PC-9 (cell line): ENCODE measurements around the gene GNAQ. TPM values are rescaled to one million over a fixed set of nuclear protein-coding genes. Genes with fewer than 3 reads are reported as not detected.

Source experiments
- BruUV-seq: library from RNA; stranded (reverse); fragments of 400-500 nt; replicated peaks from 2 replicates; lab custom pipeline; 2021; lab: Mats Ljungman, UMichigan
- CTCF ChIA-PET: fragments of 300-600 bp; sonication (Branson Sonifier 250); formaldehyde crosslinking; loops from one replicate; lab custom pipeline; 2022; ENCODE audit warnings: antibody characterized with exemption; lab: Charles Lee
- POLR2A ChIA-PET: fragments of 300-600 bp; sonication (Branson Sonifier 250); formaldehyde crosslinking; loops from one replicate; lab custom pipeline; 2022; ENCODE audit warnings: antibody characterized with exemption; ENCODE audit not compliant: unreplicated experiment; lab: Charles Lee
- DNase-seq, 2 experiments: peaks; one replicate each; pipeline versions ENCODE4 v3.0.0 to v3.0.0-alpha.2; 2015 to 2022; ENCODE audit warnings: mixed read lengths in 1 of 2
- H2AFZ ChIP-seq: fragments of 200-600 bp; sonication (generic); 2 replicates; pipeline ENCODE4 v1.8.1; 2017; ENCODE audit warnings: antibody characterized with exemption
- H3F3A ChIP-seq: fragments of 200-600 bp; sonication (generic); 2 replicates; pipeline ENCODE4 v1.8.1; 2017; ENCODE audit warnings: antibody characterized with exemption, mild to moderate bottlenecking, low read depth; ENCODE audit not compliant: insufficient read depth
- H3K27ac ChIP-seq: fragments of 200-600 bp; sonication (generic); 2 replicates; pipeline ENCODE4 v1.6.1; 2016; ENCODE audit warnings: mixed run types
- H3K27me3 ChIP-seq: fragments of 200-600 bp; sonication (generic); 2 replicates; pipeline ENCODE4 v1.6.1; 2016; ENCODE audit warnings: low read depth, mixed run types; ENCODE audit not compliant: insufficient read depth
- H3K36me3 ChIP-seq: fragments of 200-600 bp; sonication (generic); 2 replicates; pipeline ENCODE4 v1.6.1; 2016; ENCODE audit warnings: low read depth, mixed run types
- H3K4me1 ChIP-seq: fragments of 200-600 bp; sonication (generic); replicated peaks from 2 replicates; pipeline ENCODE4 v1.6.1; 2016; ENCODE audit warnings: mixed run types; ENCODE audit not compliant: insufficient read depth
- H3K4me2 ChIP-seq: fragments of 200-600 bp; sonication (generic); 2 replicates; pipeline ENCODE4 v1.6.1; 2017; ENCODE audit warnings: mixed run types
- H3K4me3 ChIP-seq: fragments of 200-600 bp; sonication (generic); 2 replicates; pipeline ENCODE4 v1.6.1; 2016; ENCODE audit warnings: mixed run types
- H3K79me2 ChIP-seq: fragments of 200-600 bp; sonication (generic); 2 replicates; pipeline ENCODE4 v1.6.1; 2017; ENCODE audit warnings: low read depth, mixed run types
- H3K9me2 ChIP-seq: fragments of 200-600 bp; sonication (generic); 2 replicates; pipeline ENCODE4 v1.8.1; 2017; ENCODE audit warnings: mild to moderate bottlenecking; ENCODE audit not compliant: insufficient read depth
- H3K9me3 ChIP-seq: fragments of 200-600 bp; sonication (generic); 2 replicates; pipeline ENCODE4 v1.8.1; 2016; ENCODE audit warnings: low read depth; ENCODE audit not compliant: insufficient read depth
- H4K20me1 ChIP-seq: fragments of 200-600 bp; sonication (generic); 2 replicates; pipeline ENCODE4 v1.8.1; 2017; ENCODE audit not compliant: insufficient read depth
- EZH2 ChIP-seq: fragments of 200-600 bp; sonication (generic); IDR thresholded peaks from 2 replicates; pipeline ENCODE4 v1.8.0; 2017; ENCODE audit warnings: antibody characterized with exemption, low read depth
- intact Hi-C: fragments of 100-400 bp; cut with micrococcal nuclease; formaldehyde crosslinking; loops from one replicate; pipeline ENCODE4 v1.10.0; 2022; ENCODE audit not compliant: unreplicated experiment
- total RNA-seq: library from RNA; stranded (reverse); gene quantifications from 2 replicates; pipeline ENCODE4 v1.2.3, GENCODE V29; 2021
- TF ChIP-seq, protein P1 (sequence below): fragments of 200-600 bp; sonication (generic); conservative IDR thresholded peaks from 2 replicates; pipeline ENCODE4 v1.6.1; 2017; ENCODE audit warnings: mixed run types, antibody characterized with exemption, mild to moderate bottlenecking, moderate library complexity

The GNAQ gene
- total RNA-seq, 1 experiment from 2014 or later = 51.6 TPM

DNA sequence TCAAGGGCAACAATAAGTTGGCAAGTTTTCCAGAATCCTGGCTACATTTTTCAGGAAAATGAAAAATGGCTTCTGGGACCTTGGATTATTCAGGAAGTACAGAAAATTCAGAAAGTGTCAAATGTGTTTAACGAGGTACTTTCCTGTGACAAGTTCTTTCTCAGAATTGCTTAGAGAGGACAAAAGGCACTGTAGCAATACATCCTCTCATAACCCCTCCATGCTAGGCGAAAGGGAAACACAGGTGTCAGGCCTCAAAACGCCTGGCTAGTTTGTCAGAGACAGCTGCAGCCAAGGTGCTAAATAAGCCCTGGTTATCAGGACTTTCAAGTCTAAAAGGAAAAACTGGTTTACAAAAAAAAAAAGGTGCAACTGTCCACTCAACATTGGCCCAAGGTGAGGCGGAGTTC, 115.2 kb downstream of the GNAQ start:
- H3K79me2 ChIP-seq = peaks cover 13% of the 10 kb centered on the region
- ChIA-PET POLR2A (no interaction called here), CTCF (interaction anchor here (0.6 kb wide), 1 partner anchor 125 kb away, joined by 3 read pairs; no protein-coding TSS in a partner anchor)
- no peak overlapping the region for H3K4me3 ChIP-seq
- no peaks in the 10 kb centered on the region for H3F3A ChIP-seq
- no peaks in the 10 kb centered on the region for H3K4me1 ChIP-seq
- H3K4me2 ChIP-seq = no peak overlapping the region
- no peaks in the 10 kb centered on the region for H3K27me3 ChIP-seq
- no peak overlapping the region for H3K27ac ChIP-seq
- no peaks in the 10 kb centered on the region for H4K20me1 ChIP-seq
- no peaks in the 10 kb centered on the region for H3K9me2 ChIP-seq
- no TSS peak for BruUV-seq
- TF ChIP-seq, protein P1, sequence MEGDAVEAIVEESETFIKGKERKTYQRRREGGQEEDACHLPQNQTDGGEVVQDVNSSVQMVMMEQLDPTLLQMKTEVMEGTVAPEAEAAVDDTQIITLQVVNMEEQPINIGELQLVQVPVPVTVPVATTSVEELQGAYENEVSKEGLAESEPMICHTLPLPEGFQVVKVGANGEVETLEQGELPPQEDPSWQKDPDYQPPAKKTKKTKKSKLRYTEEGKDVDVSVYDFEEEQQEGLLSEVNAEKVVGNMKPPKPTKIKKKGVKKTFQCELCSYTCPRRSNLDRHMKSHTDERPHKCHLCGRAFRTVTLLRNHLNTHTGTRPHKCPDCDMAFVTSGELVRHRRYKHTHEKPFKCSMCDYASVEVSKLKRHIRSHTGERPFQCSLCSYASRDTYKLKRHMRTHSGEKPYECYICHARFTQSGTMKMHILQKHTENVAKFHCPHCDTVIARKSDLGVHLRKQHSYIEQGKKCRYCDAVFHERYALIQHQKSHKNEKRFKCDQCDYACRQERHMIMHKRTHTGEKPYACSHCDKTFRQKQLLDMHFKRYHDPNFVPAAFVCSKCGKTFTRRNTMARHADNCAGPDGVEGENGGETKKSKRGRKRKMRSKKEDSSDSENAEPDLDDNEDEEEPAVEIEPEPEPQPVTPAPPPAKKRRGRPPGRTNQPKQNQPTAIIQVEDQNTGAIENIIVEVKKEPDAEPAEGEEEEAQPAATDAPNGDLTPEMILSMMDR = no peak
- no peak overlapping the region for H2AFZ ChIP-seq
- no peak for DNase-seq
- no peaks in the 10 kb centered on the region for H3K9me3 ChIP-seq
- H3K36me3 ChIP-seq = peaks cover 9% of the 10 kb centered on the region; the same call in 1 of the 2 replicates
- intact Hi-C loops = no loop called here

DNA sequence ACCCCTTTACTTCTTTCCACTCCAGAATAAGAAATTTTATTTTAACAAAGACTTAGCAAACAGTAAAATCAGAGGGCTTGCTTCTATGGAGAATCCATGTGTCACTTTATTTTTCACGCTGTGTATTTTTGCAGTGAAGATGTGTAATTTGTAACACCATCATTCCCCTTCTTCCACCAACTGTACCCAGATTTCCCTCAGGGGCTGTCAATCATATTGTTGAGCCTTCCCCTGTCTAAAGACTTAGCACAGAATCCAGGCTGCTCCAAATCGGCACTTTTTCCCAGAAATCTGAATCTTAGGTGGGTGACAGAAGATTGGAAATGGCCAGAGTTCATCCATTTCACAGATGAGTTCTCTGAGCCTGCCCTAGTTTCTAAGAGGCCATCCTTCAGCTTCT, 115.9 kb downstream of the GNAQ start:
- no peaks in the 10 kb centered on the region for H3K4me1 ChIP-seq
- no peaks in the 10 kb centered on the region for H3K27me3 ChIP-seq
- H4K20me1 ChIP-seq = no peaks in the 10 kb centered on the region
- CTCF ChIA-PET = no interaction called here
- H2AFZ ChIP-seq = no peak overlapping the region
- DNase-seq = no peak
- TF ChIP-seq, protein P1 = no peak
- TF ChIP-seq EZH2 = no peak
- intact Hi-C loops = no loop called here
- no peaks in the 10 kb centered on the region for H3K9me3 ChIP-seq
- POLR2A ChIA-PET = no interaction called here
- no peaks in the 10 kb centered on the region for H3K9me2 ChIP-seq
- no peak overlapping the region for H3K27ac ChIP-seq
- H3K4me3 ChIP-seq = no peak overlapping the region
- BruUV-seq = no TSS peak
- no peak overlapping the region for H3K4me2 ChIP-seq
- H3K79me2 ChIP-seq = peaks cover 19% of the 10 kb centered on the region
- H3K36me3 ChIP-seq = peaks cover 9% of the 10 kb centered on the region; the same call in 1 of the 2 replicates
- H3F3A ChIP-seq = no peaks in the 10 kb centered on the region

DNA sequence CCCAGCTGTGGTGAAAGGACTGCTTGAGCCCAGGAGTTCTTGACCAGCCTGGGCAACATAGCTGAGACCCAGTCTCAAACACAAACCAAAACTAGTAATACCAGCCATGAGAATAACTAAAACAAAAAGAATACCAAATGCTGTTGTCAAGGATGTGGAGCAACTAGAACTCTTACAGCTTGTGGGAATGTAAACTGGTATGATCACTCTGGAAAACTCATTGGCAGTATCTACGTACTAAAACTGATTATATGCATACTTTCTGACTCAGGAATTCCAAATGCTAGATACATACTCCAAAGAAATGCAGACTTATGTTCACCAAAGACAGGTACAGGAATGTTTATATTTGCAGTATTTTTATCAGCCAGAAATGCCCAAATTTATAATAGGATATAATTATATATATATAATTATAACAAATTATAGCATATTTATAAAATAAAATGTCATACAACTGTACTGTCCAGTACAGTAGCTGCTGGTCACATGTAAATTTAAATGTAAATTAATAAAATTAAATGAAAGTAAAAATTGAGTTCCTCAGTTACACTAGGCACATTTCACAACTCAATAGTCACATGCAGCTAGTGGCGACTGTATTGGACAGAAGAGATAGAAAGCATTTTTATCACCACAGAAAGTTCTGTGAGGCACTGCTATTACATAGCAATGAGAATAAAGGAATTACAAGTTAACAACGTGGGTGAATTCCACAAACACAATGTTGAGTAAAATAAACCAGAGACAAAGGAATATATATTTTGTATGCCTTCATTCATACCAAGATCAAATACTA, 118.5 kb downstream of the GNAQ start:
- no peak overlapping the region for H3K4me3 ChIP-seq
- intact Hi-C loops = no loop called here
- ChIA-PET CTCF (no interaction called here), POLR2A (interaction anchor here (0.6 kb wide), 1 partner anchor 12 kb away, joined by 4 read pairs; no protein-coding TSS in a partner anchor)
- TF ChIP-seq, protein P1 = no peak
- TF ChIP-seq EZH2 = no peak
- no peak overlapping the region for H2AFZ ChIP-seq
- BruUV-seq = no TSS peak
- H3K36me3 ChIP-seq = no peaks in the 10 kb centered on the region
- H3K4me2 ChIP-seq = no peak overlapping the region
- DNase-seq = no peak
- H3F3A ChIP-seq = peaks cover 4% of the 10 kb centered on the region; the same call in 1 of the 2 replicates
- no peaks in the 10 kb centered on the region for H3K9me2 ChIP-seq
- no peak overlapping the region for H3K27ac ChIP-seq
- no peaks in the 10 kb centered on the region for H3K9me3 ChIP-seq
- H4K20me1 ChIP-seq = no peaks in the 10 kb centered on the region
- no peaks in the 10 kb centered on the region for H3K27me3 ChIP-seq
- H3K79me2 ChIP-seq = peaks cover 27% of the 10 kb centered on the region
- H3K4me1 ChIP-seq = peaks cover 6% of the 10 kb centered on the region
